ENCODE results near the gene ALOXE3. TPM values are rescaled to one million over a fixed set of nuclear protein-coding genes. Genes with fewer than 3 reads are reported as not detected.

Gene ALOXE3
- not detected for total RNA-seq
- long read RNA-seq = 0 reads

DNA sequence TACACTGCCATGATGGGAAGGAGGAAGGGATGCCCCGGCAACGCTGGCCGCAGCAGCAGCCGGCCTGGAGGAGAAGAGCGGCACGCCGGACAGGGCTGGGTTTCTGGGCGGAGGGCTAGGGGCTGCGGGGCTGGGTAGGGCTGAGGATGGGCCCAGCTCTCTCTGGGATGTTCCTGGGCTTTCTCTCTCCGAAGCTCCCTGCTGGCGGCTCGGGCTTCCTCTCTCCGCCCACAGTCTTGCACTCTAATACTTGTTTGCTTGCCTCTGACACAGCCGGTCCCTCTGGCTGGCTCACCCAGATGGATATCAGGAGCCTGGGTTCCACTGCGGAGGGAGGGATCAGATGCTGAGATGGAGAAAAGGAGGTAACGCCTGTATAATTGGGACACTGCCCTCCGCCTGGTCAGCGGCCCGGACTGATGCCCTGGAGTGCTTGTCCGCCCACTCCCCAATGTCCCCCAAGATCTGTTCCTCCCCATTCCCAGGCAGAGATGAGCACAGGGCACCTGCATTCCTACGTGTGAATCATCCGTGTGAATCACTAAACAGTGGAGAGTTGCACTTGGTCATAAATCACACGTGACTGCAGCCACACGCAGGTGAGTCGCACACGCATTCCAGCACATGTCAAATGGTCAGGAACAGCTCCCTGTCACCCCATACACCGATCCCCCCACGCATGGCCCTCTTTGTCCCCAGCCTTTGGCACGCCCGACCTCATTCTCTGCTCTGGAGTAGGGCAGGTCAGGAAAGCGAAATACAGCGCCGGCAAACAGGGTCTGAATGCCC is at the start of gene ALOXE3:
TSS of gene ALOXE3 (minus strand) at position 535 of the 789 bp plus-strand sequence. CDS start at position 11, 524 bp downstream.
- intact Hi-C loops (cut with DNase I) = loop anchor here (2.0 kb wide), 2 partner anchors 57 to 105 kb away; no protein-coding TSS in a partner anchor
- no peak for ATAC-seq

DNA sequence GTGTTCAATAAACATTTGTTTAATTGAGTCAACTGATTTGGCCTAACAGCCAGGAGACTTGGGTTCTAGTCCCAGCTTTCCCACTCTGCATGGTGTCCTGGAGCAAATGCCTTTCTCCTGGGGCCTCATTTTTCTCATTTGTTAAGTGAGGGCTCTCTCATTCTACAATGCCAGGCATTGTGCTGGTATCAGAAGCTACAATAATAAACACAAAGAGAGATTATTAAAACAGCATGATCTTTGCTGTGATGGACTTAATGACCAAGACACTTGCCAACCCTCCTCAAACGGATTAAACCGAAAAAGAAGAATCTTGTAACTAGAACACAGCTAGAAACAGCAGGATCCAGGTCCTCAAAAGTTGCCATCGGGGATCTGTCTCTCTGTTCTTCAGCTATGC is 49.2 kb upstream of the ALOXE3 start:
- no peak for ATAC-seq
- intact Hi-C loops (cut with DNase I) = no loop called here
- DNase-seq (ENCODE audit: missing footprints) = no peak

More for the DNA sequence above, at the start of gene ALOXE3:
- DNase-seq (ENCODE audit: missing footprints) = no peak

DNA sequence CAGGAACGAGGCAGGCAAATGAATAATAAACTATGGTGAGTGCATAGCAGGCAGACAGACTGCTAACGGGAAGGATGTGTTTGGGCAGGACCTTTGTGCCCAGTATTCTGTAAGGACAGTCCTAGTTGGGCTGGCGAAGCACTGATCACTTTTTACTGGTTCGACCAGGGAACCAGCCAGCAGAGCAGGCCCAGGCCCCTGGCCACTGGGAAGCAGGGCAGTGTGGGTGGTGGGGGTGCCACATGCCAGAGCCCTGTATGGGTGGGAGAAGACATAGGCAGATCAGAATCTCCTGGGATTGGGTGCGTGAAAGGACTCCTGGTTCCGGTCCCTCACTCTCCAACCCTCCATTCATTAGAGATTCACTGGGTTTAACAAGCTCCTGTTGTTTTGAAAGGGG is 48.4 kb upstream of the ALOXE3 start:
- DNase-seq (ENCODE audit: missing footprints) (peak; percentile 41), ATAC-seq (no peak)
- intact Hi-C loops (cut with DNase I) = no loop called here

DNA sequence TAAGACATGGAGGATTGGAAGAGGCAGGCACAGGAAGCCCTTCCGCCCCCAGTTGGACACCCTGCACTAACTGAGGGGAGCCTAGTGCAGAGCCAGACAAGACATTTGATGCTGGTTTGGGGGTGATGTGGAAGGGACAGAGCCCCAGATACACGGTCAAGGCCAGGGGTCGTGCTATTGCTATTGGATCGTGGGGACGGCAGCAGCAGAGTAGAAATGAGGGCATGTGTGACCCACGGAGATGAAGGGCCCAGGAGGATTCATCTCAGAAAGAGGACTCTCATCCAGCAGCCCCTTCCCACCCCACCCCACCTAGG is 46.5 kb upstream of the ALOXE3 start:
- intact Hi-C loops (cut with DNase I) = loop anchor here (2.0 kb wide), 1 partner anchor 22 kb away; no protein-coding TSS in a partner anchor
- DNase-seq (ENCODE audit: missing footprints) (peak; percentile 33), ATAC-seq (no peak)

DNA sequence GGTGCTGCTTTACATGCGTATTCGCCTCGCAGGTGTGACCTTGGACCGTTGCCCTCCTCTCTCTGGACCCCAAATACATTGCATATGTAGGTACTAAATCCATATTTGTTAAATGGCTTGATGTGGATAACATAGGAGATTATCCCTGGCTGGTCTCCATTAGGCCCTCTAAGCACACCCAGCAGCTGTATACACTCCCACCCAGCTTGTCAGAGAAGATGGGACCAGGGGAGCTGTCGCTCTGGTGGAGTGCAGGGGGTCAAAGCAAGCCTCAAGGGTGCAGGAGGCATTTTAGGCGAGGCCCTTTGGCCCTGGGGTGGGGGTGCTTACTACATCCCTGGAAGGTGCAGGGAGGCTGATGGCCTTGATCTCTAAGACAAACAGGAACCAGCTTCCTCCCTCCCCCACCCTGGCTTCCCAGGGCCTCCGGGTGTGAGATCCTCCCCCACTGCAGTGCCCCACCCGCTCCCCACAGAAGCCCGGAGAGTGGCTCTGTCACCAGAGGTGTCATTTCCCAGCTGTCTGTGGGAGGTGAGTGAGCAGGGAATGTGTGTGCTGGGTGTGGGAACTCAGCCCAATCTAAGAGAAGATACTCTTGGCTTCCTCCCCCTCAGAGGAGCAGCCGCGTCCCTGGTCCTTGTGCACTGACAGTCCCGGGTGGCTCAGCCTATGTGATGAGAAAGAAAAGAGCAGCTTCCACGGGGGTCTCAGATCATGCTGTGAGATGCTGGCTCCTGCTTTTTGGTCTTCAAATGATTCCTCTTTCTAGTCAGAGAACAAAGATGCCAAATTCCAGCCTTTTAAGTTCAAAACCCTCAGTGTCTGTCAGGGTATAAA is 45.9 kb upstream of the ALOXE3 start:
- peak; percentile 89 for DNase-seq (ENCODE audit: missing footprints)
- ATAC-seq = peak; percentile 87
- intact Hi-C loops (cut with DNase I) = loop anchor here (2.0 kb wide), 1 partner anchor 23 kb away; no protein-coding TSS in a partner anchor

DNA sequence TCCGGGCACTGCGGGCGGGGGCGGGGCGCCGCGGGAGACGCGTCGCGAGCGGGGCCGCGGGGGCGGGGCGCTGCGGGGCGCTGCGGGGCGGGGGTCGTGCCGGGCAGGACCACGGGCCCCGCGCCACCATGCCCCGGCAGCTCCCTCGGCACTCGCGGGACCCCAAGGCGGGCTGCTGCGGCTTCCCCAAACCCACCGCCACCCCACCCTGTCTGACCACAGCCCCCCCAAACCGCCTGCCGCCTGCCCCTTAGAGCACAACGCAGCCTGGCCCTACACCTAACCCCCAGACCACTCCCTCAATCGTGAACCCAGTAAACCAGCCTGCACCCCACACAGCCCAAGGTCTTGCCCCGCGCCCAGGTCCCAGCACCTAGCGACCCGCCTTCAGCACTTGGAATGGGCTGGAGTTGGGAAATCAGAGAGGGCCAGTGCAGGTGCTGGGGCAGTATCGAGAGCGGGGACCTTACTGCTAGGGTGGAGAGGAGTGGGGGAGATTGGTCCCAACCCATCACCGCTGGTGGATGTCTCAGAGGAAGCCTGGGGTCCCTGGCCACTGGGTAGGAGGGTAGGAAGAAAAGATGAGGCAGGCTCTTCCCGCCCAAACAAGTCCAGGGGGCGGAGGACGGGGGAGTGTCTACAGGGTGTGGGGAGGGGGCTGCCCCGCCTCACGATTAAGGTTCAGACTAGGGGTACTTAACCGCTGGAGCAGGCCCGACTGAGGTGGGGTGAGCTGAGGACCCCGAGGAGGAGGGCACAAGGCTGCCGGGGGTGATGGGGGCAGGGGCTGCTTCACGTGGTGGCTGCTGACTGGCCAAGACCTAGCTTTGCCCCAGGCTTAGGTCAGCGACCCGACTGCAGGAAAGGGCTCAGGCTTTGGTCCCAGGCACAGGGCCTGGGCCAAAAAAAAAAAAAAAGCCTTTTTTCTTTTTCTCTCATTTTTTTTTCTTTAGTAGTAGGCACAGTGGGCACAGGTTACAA is 45.0 kb upstream of the ALOXE3 start:
- intact Hi-C loops (cut with DNase I) = no loop called here
- peak; percentile 5 for ATAC-seq
- DNase-seq (ENCODE audit: missing footprints) = peak; percentile 56

DNA sequence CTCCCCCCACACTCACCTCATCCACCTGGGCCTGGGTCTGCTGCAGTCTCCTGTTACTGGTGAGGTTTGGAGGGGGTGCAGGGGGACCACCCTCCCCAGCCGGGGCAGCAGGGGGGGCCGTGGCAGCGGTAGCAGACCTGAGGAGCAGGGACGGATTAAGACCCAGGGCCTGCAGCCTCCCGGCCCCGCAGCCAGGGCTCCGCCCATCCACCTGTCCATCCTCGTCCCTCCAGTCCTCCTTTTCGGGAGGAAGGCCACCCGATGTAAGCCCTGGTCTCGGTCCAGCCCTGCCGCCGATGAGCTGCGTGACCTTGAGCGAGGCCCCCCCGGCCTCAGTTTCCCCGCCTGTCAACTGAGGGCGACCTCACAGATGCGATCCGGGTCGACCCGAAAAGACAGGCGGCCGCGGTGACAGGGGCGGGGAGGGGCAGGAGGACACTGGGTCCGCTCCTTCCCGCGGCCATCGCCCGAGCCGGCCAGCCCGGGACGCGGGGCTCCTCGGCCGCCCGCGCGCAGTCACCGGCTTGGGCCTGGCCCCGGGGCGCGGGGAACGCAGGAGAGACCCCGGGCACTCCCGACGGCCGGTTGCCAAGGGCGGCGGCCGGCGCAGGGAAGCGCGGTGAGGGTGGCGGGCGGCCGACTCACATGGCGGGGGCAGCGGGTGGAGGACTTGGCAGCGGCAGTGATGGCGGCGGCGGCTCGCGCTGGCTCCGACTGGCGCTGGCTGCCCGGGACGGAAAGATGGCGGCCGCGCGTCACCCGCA is 44.1 kb upstream of the ALOXE3 start, which contains the start of gene VAMP2:
TSS of gene VAMP2 (minus strand) at position 716 of the 764 bp plus-strand sequence. CDS start at position 647, 69 bp downstream.
- intact Hi-C loops (cut with DNase I) = no loop called here
- ATAC-seq (peak; percentile 58), DNase-seq (ENCODE audit: missing footprints) (peak; percentile 92)

DNA sequence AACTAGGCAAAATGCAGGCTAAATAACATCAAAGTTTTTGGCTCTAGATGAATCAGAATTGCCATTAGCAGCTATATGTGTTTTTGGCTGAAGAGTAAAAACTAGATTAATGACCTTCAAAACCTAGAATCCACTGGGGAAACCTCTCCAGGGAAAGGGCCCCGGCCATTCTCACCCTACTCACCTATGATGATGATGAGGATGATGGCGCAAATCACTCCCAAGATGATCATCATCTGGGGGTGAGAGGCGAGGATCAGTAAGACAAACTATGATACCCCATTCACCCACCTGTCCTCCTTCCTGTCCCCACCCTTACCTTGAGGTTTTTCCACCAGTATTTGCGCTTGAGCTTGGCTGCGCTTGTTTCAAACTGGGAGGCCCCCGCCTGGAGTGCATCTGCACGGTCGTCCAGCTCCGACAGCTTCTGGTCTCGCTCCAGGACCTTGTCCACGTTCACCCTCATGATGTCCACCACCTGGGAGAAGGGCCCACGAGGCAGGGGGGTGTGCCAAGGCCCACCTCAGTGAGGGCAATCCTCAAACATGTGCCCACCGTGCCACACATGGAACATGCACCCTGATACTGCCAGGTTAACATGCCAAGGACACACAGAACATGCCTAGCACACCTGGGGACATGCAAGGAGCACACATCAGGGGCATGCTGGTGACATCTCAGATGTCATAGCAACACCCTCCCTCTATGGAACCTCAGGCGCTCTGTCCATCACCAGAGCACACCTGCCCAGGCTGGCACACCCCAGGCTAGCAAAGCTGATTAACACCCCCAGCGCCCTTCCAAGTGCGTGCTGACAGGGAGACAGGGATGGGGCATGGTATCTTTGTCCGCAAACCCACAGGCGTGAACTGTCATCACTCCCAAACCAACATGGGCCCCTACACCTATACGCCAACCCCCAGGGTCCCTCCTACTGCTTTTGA is 43.2 kb upstream of the ALOXE3 start:
- DNase-seq (ENCODE audit: missing footprints) = peak; percentile 62
- no peak for ATAC-seq
- intact Hi-C loops (cut with DNase I) = no loop called here

DNA sequence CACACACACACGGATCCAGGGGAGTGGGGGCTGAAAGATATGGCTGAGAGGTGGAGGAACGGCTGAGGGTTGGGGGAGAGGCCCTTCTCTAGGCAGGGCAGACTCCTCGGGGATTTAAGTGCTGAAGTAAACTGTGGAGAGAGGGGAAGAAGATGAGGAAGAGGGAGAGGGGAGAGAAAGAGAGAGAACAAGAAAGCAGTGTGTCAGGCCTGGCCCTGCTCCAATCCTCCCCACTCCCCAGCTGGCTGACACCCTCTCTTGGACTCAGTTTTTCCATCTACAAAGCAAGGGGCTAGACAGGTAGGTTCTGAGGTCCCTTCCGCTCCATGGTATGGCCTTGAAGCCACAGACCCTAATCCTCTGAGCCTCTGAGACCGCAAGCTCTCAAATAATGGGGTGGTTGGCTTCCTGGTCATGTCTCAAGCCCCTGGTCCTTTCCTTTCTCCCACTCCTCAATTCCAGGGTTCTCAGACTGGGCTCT is 42.5 kb upstream of the ALOXE3 start:
- intact Hi-C loops (cut with DNase I) = no loop called here
- ATAC-seq = no peak
- DNase-seq (ENCODE audit: missing footprints) = peak; percentile 25

DNA sequence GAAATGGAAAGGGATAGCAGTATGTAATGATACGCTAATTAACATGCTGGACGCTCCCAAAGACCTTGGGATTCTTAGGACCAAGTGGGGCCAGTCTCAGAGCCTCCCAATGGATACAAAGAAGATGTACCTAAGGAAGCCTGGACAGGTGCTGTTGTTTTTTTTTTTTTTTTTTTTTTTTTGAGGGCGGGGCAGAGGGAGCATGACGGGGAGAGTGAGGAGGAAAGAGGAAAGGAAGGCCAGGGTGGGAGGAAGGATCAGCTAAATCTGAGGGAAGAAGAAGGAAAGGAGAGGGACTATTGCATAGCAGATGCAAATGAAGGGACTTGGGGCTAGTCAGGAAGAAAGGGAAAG is 41.9 kb upstream of the ALOXE3 start:
- no peak for ATAC-seq
- intact Hi-C loops (cut with DNase I) = no loop called here
- no peak for DNase-seq (ENCODE audit: missing footprints)

DNA sequence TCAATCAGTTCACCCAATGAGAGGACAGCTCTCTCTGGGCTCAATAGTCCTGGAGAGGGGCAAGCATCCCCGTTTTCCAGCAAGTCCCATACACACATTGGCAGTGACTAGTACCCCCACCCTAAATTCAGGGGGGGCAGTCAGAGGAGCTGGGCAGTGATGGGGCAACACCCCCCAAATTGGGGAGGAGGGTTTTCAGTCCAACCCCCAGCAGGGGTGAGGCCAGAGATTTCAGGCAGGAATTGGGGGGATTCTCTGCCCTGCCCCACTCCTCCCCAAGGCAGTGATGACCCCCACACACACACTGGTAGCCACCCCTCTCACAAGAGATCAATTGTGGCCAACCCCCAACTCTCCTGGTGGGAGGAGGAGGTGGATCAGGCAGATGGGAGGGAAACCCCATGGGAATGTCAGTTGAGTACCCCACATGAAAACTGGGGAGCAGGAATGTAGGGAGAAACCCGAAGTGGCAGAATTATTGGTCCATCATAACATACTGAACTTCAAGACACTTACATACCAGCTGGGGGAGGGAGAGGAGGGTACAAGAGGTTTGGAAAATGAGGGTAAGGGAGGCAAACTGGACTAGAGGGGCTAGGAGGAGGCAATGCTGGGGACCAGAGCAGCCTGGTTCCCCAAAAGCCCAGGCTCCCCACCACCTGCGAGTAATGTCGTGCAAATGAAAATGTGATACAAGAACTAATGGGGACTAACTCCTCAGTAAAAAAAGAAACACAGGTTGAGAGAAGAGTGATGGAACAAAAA is 41.3 kb upstream of the ALOXE3 start:
- DNase-seq (ENCODE audit: missing footprints) (no peak), ATAC-seq (no peak)
- intact Hi-C loops (cut with DNase I) = loop anchor here (1.0 to 10.0 kb wide), 2 partner anchors 39 to 305 kb away; partner anchors contain the start of genes CYB5D1, NAA38 and TMEM88

DNA sequence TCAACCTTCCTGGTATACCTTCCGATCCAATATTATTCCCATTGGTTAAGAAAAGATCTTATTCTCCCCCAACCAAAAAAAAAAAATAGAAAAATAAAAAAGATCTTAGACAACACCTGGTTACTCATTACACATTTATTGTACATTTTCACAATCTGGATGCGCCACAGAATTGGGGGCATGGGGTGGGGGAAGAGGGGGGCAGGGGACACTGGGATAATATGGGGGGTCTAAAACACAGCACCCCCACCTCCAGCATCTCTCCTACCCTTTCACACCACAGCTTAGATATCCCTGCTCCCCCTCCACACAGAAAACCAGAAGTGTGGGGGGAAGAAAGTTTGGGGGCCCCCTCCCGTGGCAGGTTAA is 40.7 kb upstream of the ALOXE3 start:
- DNase-seq (ENCODE audit: missing footprints) = no peak
- intact Hi-C loops (cut with DNase I) = loop anchor here (1.0 to 10.0 kb wide), 2 partner anchors 39 to 304 kb away; partner anchors contain the start of genes CYB5D1, NAA38 and TMEM88
- no peak for ATAC-seq

DNA sequence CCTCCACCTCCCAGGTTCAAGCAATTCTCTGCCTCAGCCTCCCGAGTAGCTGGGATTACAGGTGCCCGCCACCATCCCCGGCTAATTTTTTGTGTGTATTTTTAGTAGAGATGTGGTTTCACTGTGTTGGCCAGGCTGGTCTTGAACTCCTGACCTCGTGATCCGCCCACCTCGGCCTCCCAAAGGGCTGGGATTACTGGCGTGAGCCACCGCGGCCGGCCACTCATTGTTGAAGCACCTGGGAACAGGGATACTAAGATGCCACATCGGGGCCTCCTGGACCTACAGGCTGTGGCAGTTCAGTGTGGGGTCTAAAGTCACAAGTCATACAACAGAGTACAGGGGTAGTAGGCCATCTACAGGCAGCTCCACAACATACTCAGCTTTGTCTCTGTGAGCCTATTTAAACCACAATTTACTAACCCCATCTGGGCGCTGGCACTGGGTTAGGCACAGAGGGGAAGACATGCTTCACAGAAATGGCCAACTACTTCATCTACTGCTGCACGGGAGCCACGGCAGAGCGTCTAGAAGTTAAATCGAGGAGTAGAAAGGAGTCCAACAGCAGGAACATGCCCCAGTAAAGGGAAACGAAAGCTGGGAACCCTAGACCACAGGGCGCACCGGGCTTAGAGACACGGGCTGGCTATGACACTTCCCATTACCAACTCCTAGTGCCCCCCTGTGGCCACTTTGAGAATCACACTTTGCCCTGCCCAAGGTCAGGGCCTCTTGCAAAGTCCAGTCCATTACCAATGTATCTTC is 40.1 kb upstream of the ALOXE3 start:
- intact Hi-C loops (cut with DNase I) = loop anchor here (1.0 to 10.0 kb wide), 3 partner anchors 20 to 304 kb away; partner anchors contain the start of genes CYB5D1, NAA38 and TMEM88
- peak; percentile 93 for DNase-seq (ENCODE audit: missing footprints)
- peak; percentile 18 for ATAC-seq

DNA sequence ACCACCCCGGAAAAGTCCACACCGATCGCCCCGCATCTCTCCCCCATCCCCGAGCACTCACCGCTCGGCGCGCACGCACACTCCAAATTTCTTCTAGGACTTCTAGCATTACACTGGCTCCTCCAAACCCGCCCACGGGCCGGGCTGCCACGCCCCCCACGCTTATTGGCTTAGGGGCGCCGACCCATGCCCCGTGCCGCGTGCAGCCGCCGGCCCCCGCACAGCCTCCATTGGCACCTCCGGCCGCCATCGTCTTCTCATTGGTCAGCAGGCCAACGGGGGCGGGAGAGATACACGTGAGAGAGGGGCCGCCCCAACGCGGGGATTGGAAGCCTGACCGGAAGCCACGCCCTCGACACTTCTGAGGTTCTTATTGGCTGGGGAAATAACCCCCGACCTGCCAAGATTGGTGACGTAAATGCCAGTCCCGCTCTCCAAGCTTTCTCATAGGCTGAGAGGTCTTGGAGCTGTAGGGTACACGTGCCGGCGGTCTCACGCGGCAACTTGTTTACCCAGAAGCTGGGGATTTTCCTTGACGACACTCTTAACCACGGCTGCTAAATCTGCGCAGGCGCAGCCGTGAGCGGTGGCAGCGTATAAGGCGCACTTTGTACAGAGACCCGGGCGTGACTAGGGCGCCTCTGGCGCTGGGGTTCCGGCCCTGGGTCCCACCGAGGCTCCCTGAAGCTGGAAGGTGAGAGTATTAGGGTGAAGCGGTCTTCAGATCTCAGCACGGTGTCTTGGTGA is 38.1 kb upstream of the ALOXE3 start:
- intact Hi-C loops (cut with DNase I) = loop anchor here (10.0 kb wide), 1 partner anchor 302 kb away; the partner anchor contains the start of genes CYB5D1, NAA38 and TMEM88
- ATAC-seq (peak; percentile 66), DNase-seq (ENCODE audit: missing footprints) (peak; percentile 100)

Data from Right ventricle myocardium inferior (tissue), 1 donor.